Neural cell (in vitro differentiated cells): ENCODE data around the gene SLC22A5. TPM values are rescaled to one million over a fixed set of nuclear protein-coding genes. Genes with fewer than 3 reads are reported as not detected.

Source experiments
- H2AFZ ChIP-seq: fragments of 200-600, 300-800 bp; sonication (generic), shearing (Covaris generic); 2 replicates; pipeline ENCODE4 v1.6.0; 2014; ENCODE audit warnings: low read depth, mild to moderate bottlenecking, antibody characterized with exemption, low read length, moderate library complexity
- H3F3A ChIP-seq: fragments of 200-600 bp; shearing (Covaris generic); 2 replicates; pipeline ENCODE4 v1.6.1; 2016; ENCODE audit warnings: mild to moderate bottlenecking, moderate library complexity, mixed read lengths, antibody characterized with exemption, low read length; ENCODE audit not compliant: insufficient read depth, poor library complexity, severe bottlenecking
- H3K27ac ChIP-seq: fragments of 200-600, 300-800 bp; sonication (generic), shearing (Covaris generic); 2 replicates; pipeline ENCODE4 v1.5.1; 2014; ENCODE audit warnings: mild to moderate bottlenecking, low read length, moderate library complexity
- H3K27me3 ChIP-seq: fragments of 300-800, 200-600 bp; sonication (generic), shearing (Covaris generic); 2 replicates; pipeline ENCODE4 v1.6.0; 2014; ENCODE audit warnings: mild to moderate bottlenecking, low read depth, low read length, moderate library complexity; ENCODE audit not compliant: insufficient read depth
- H3K36me3 ChIP-seq: fragments of 300-800, 200-600 bp; sonication (generic), shearing (Covaris generic); 2 replicates; pipeline ENCODE4 v1.5.1; 2014; ENCODE audit warnings: mild to moderate bottlenecking, antibody characterized with exemption, low read length, moderate library complexity; ENCODE audit not compliant: insufficient read depth
- H3K4me2 ChIP-seq: fragments of 300-800, 200-600 bp; sonication (generic), shearing (Covaris generic); 2 replicates; pipeline ENCODE4 v1.6.0; 2014; ENCODE audit warnings: mild to moderate bottlenecking, low read length
- H3K4me3 ChIP-seq: fragments of 300-800, 200-600 bp; sonication (generic), shearing (Covaris generic); 2 replicates; pipeline ENCODE4 v1.5.1; 2014; ENCODE audit warnings: mild to moderate bottlenecking, low read length, moderate library complexity
- H3K79me2 ChIP-seq: fragments of 200-600 bp; shearing (Covaris generic); replicated peaks from 2 replicates; pipeline ENCODE4 v1.6.0; 2014; ENCODE audit warnings: mild to moderate bottlenecking, low read length, moderate library complexity; ENCODE audit not compliant: insufficient read depth
- H3K9ac ChIP-seq: fragments of 300-800, 200-600 bp; sonication (generic), shearing (Covaris generic); 2 replicates; pipeline ENCODE4 v1.6.1; 2016; ENCODE audit warnings: mild to moderate bottlenecking, low read length, mixed read lengths
- H3K9me2 ChIP-seq: fragments of 200-600 bp; shearing (Covaris generic); 2 replicates; pipeline ENCODE4 v1.6.1; 2016; ENCODE audit warnings: mild to moderate bottlenecking, low read length, mixed read lengths; ENCODE audit not compliant: insufficient read depth
- H3K9me3 ChIP-seq: fragments of 200-600, 300-800 bp; sonication (generic), shearing (Covaris generic); 2 replicates; pipeline ENCODE4 v1.6.1; 2016; ENCODE audit warnings: mild to moderate bottlenecking, mixed run types, low read length, moderate library complexity, mixed read lengths
- H4K20me1 ChIP-seq: fragments of 200-600 bp; shearing (Covaris generic); 2 replicates; pipeline ENCODE4 v1.6.1; 2016; ENCODE audit warnings: mild to moderate bottlenecking, mixed run types; ENCODE audit not compliant: insufficient read depth
- CTCF ChIP-seq: fragments of 450-650 bp; IDR thresholded peaks from 2 replicates; pipeline ENCODE4 v1.5.1; 2014; ENCODE audit warnings: antibody characterized with exemption, mild to moderate bottlenecking, moderate library complexity; ENCODE audit not compliant: poor library complexity, severe bottlenecking
- EP300 ChIP-seq: fragments of 450-650 bp; conservative IDR thresholded peaks from 2 replicates; pipeline ENCODE4 v1.6.1; 2014; ENCODE audit warnings: antibody characterized with exemption, mild to moderate bottlenecking, moderate library complexity; ENCODE audit not compliant: poor library complexity, severe bottlenecking
- EZH2 ChIP-seq: fragments of 200-600, 300-800 bp; shearing (Covaris generic), sonication (generic); IDR thresholded peaks from 2 replicates; pipeline ENCODE4 v1.6.1; 2014; ENCODE audit warnings: antibody characterized with exemption, low read length, borderline replicate concordance, mild to moderate bottlenecking; ENCODE audit not compliant: insufficient read depth, poor library complexity, severe bottlenecking
- MXI1 ChIP-seq: fragments of 450-650 bp; conservative IDR thresholded peaks from 2 replicates; pipeline ENCODE4 v1.6.1; 2014; ENCODE audit warnings: antibody characterized with exemption, mild to moderate bottlenecking; ENCODE audit not compliant: poor library complexity, severe bottlenecking
- POLR2AphosphoS5 ChIP-seq: IDR thresholded peaks from 2 replicates; pipeline ENCODE4 v1.6.1; 2012
- RAD21 ChIP-seq: fragments of 450-650 bp; conservative IDR thresholded peaks from 2 replicates; pipeline ENCODE4 v1.6.1; 2014; ENCODE audit warnings: antibody characterized with exemption, mild to moderate bottlenecking, moderate library complexity
- REST ChIP-seq: IDR thresholded peaks from 2 replicates; pipeline ENCODE4 v1.6.1; 2012; ENCODE audit warnings: borderline replicate concordance
- SMC3 ChIP-seq: fragments of 450-650 bp; conservative IDR thresholded peaks from 2 replicates; pipeline ENCODE4 v1.6.1; 2014; ENCODE audit warnings: antibody characterized with exemption, mild to moderate bottlenecking, moderate library complexity; ENCODE audit not compliant: poor library complexity
- TAF1 ChIP-seq: IDR thresholded peaks from 2 replicates; pipeline ENCODE4 v1.6.1; 2012; ENCODE audit warnings: low read depth
- polyA plus RNA-seq: library from polyadenylated mRNA; depleted of rRNA; stranded (reverse); fragments of >200 nt; gene quantifications from 2 replicates; pipeline ENCODE4 v1.2.3, GENCODE V29; 2014

SLC22A5 gene
- polyA plus RNA-seq, 1 donor from 2014 or later: 5.5 TPM

- Histone ChIP-seq H2AFZ (no peak overlapping the region), H3K79me2 (no peaks in the 10 kb centered on the region), H3K27me3 (no peaks in the 10 kb centered on the region), H3K9me3 (no peaks in the 10 kb centered on the region), H3K9me2 (no peaks in the 10 kb centered on the region), H3K27ac (no peak overlapping the region), H4K20me1 (no peaks in the 10 kb centered on the region), H3K4me3 (no peak overlapping the region), H3F3A (no peaks in the 10 kb centered on the region), H3K36me3 (no peaks in the 10 kb centered on the region), H3K9ac (no peak overlapping the region), H3K4me2 (no peak overlapping the region)
- no peak for TF ChIP-seq EP300
- TF ChIP-seq TAF1: no peak
- TF ChIP-seq SMC3: no peak
- no peak for TF ChIP-seq RAD21
- no peak for TF ChIP-seq EZH2
- no peak for TF ChIP-seq MXI1
- TF ChIP-seq CTCF: no peak
- TF ChIP-seq REST: no peak
- TF ChIP-seq POLR2AphosphoS5: no peak
These were observed 61.2 kb downstream of the SLC22A5 start for GRCh38 chr5:132430746-132431145.

GRCh38 chr5:132431632-132432031 is 62.1 kb downstream of the SLC22A5 start:
- no peaks in the 10 kb centered on the region for H3K79me2 ChIP-seq
- H3K27ac ChIP-seq: no peak overlapping the region
- H3K27me3 ChIP-seq: no peaks in the 10 kb centered on the region
- no peaks in the 10 kb centered on the region for H3F3A ChIP-seq
- no peak for TF ChIP-seq RAD21
- TF ChIP-seq EP300: no peak
- TF ChIP-seq TAF1: no peak
- no peak for TF ChIP-seq MXI1
- TF ChIP-seq SMC3: no peak
- no peak for TF ChIP-seq EZH2
- no peak for TF ChIP-seq REST
- TF ChIP-seq CTCF: no peak
- TF ChIP-seq POLR2AphosphoS5: no peak
- H3K9me3 ChIP-seq: no peaks in the 10 kb centered on the region
- no peak overlapping the region for H3K4me3 ChIP-seq
- no peak overlapping the region for H3K4me2 ChIP-seq
- no peaks in the 10 kb centered on the region for H3K36me3 ChIP-seq
- H3K9ac ChIP-seq: no peak overlapping the region
- no peak overlapping the region for H2AFZ ChIP-seq
- no peaks in the 10 kb centered on the region for H4K20me1 ChIP-seq
- no peaks in the 10 kb centered on the region for H3K9me2 ChIP-seq
